GM19452 (cell line): ENCODE results near the gene RRBP1.

Source experiments
- ATAC-seq: cut with Tn5 transposase; IDR thresholded peaks from one replicate; pipeline ENCODE4 v1.9.1; 2021; ENCODE audit not compliant: unreplicated experiment

RRBP1 gene

DNA sequence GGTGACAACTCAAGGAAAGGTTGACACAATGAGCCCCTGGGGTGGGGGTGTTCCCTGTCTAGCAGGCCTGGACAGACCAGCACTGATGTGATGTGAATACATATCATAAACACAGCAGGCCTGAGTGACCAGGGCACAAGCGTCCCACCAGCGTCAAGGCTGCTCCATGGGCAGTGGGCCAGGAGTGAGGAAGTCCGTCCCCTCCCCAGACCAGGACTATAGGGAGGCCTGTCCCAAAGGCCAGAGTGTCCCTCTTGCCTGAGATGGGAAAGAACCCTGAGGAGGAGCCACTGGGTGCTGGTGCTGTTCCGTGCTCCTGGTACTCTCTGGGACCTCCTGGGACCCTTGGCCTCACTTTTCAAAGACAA is 44.6 kb downstream of the RRBP1 start:
- ATAC-seq = no peak

- ATAC-seq = no peak
Measured at GRCh38 chr20:17636523-17637412, 45.3 kb downstream of the RRBP1 start.

DNA sequence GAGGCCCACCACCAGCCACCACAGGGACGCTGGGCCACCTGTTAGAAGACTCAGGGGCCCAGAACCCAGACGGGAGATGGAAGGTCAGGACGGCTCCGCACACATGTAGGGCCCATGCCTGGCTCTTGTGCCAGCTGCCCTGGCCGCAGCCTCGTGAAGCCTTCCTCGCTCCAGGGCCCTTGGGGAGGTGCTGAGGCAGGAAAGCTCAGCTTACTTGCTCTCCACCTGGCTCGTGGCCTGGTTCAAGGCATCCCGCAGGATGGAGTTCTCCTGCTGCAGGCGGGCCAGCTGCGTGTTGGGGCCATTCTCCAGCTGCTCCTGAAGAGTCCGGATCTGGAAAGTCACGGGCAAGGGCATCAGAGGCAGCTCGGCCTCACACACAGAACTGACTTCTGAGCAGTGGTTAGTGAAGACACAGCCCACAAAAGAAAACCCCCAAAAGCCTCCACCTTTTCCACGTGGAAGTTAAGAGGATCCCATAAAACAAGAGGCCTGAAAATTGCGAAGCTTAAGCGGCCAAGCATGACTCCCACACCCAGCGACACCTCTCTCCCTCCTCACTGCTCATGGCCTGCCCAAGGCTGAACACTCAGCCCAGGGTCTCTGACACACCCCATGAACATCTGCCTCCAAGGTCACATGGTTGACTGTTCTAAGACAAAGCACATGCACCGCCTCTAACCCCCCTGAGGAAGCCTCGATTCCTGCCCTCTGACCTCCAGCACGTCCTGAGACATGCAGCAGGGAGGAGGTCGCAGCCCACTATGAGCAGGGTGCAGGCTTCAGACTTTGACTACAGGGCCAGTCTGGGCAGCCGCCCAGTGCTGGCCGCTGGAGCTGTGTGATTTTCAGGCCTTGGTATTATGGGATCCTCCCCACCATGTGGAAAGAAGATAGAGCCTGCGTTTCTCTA is 46.5 kb downstream of the RRBP1 start:
- no peak for ATAC-seq

- no peak for ATAC-seq
Measured at GRCh38 chr20:17634661-17635331, 47.2 kb downstream of the RRBP1 start.

GRCh38 chr20:17633850-17634500 is 48.1 kb downstream of the RRBP1 start:
- ATAC-seq = no peak

GRCh38 chr20:17633221-17633849 is 48.7 kb downstream of the RRBP1 start:
- ATAC-seq = no peak

DNA sequence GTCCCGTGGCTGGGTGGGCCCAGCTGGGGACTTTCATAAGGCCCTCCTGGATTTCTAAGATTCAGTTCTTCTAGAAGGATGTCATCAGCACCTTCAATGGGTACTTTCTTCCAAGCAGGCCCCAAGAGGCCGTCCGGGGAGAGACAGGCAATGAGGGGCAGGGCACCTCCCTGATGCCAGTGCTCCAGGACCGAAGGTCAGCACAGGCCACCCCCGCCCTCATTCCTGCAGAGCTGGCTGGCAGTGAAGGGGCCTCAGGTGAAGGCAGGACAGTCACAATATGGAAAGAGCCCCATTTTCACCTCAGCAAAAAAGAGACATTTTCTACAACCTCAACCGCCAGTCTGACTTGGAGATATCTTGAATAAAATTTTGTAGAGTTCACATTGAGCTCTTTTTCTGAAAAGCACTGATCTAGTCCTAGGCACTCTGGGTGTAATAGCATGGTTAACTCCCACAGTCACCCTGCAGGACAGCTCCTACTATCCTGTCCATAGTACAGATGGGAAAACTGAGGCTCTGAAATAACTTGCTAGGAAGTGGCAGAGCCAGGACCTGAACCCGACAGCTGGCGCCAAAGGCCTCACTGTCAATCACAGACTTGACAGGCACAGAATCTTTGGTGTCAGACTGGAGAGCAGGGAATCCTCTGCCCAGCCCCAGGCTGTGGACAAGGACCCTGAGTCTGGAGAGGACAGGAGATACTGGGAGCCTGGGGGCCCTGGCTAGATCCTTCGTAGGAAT is 50.3 kb downstream of the RRBP1 start:
- ATAC-seq = no peak

GRCh38 chr20:17630806-17631195 is 51.2 kb downstream of the RRBP1 start:
- no peak for ATAC-seq

DNA sequence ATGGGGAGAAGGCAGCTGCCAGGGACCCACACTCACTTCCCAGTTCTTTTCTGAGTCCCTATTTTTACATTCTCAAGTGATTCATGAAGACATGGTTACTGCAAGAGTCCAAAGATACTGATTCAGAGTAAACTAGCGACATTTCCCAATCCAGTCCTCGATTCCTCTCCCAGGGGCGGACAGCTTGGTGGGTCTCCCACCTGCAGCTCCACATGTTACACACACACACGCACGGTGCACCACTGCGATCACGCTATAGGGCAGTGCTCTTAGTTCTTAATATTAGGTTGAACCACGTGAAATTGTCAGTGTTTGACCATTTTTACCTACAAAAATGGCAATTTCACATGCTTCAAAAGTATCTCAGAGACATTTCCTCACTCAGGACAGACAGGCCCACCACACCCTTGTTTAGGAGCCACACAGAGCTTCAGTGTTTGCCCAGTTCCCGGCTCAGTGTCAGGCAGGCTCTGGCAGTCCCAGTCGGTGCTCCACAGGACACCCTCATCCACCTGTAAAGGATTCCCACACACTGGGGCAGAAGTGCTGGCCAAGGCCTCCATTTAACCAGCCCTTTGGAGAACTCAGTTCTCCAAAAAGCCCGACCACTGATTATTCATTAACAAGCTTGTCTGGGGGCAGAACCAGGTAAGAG is 51.8 kb downstream of the RRBP1 start:
- no peak for ATAC-seq

DNA sequence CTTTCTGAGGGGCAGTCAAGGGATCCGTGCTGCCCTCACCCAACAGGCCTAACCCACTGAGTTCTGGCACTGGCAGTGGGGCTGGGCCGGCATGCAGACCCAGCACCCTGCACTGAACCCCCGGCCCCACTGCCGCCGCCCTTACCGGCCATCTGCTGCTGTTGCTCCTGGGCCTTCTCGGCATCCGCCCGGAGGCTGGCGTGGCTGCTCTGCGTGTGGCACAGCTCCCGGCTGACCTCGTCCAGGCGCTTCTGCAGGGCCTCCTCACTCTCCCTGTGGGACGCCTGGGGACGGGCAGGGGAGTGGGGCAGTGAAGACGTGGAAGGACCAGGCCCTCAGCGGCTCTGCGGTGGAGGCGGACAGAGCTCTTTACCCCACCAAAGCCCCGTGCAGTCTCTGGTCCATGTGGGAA is 52.4 kb downstream of the RRBP1 start:
- no peak for ATAC-seq

DNA sequence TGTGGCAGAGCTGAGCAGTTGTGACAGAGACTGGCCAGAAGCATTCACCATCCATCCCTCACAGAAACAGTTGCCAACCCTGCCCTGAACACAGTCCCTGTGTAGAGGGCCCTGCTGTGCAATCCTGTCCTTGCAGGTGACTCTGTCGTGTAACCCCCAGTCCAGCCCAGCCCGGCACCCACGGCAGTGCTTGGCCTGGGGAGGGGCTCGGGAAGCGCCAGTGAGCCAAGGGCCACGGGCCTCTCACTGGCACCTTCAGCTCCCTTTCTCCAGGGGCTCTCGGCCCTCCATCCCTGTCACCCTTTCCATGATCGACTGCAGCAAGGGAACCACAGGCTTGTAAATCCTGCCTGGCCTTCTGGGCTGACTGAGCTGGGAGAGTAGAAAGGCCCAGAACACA is 53.0 kb downstream of the RRBP1 start:
- no peak for ATAC-seq

GRCh38 chr20:17628101-17628841 is 53.8 kb downstream of the RRBP1 start:
- no peak for ATAC-seq

GRCh38 chr20:17627101-17627955 is 54.7 kb downstream of the RRBP1 start:
- ATAC-seq = no peak

DNA sequence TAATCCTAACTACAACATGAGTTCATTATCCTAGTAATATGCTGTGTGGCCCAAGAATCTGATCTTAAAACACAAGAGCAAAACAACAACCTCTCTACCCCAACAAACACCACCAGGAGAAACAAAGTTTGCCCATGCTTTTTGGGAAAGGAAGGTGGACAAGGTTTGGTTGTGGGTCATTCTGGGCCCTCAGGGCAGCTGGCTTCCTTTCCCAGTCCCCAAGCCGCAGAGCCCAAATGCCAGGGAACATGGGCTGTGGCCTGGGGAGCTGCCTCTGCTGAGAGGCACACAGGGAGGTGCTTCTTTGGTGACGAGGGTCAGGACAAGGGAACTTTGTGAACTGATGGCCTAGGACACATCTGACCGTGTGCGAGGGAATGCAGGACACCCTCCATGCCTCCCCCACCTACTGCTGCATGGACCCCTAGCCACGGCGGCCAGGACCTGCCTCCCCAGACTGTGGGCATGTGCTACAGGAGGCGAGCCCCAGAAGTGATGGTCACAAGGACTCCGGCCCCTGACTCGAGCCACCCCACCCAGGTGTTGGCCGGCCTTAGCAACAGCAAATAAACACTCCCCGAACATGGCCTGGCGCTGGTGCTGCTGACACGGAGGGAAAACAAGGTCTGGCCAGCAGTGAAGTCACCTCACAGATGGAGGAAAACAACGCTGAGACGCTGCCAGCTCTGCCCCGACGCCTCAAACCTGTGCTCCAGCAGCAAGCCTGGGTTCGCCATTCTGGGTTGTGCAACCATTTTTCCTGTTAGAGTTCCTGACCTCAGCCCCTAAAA is 55.6 kb downstream of the RRBP1 start:
- no peak for ATAC-seq

- ATAC-seq = no peak
Measured at GRCh38 chr20:17625246-17626051, 56.6 kb downstream of the RRBP1 start.
